Right ventricle myocardium inferior (tissue), 1 donor: ENCODE results near the gene TNKS1BP1. TPM values are rescaled to one million over a fixed set of nuclear protein-coding genes. Genes with fewer than 3 reads are reported as not detected.

Source experiments
- ATAC-seq: fragments of 200-7000 bp; cut with Tn5 transposase; one replicate; pipeline ENCODE4 v1.9.1; 2020; ENCODE audit warnings: mild to moderate bottlenecking, moderate library complexity
- DNase-seq: peaks from one replicate; pipeline ENCODE4 v3.0.0; 2021; ENCODE audit errors: missing footprints
- intact Hi-C: fragments of 100-400 bp; cut with DNase I; formaldehyde crosslinking; loops from one replicate; pipeline ENCODE4 v1.11.0; 2022
- total RNA-seq: library from RNA; stranded (reverse); fragmentation: NEBNext Ultra II Directional; extraction: Animal tissue kit (Norgen Biotek cat#: 25700); gene quantifications from one replicate; pipeline ENCODE4 v1.2.1, GENCODE V29; 2021
- donor health status: DM: no; HTN: yes; CAD: no; lungs with severe emphysema.

The TNKS1BP1 gene
- total RNA-seq, 1 donor from 2014 or later = 51.2 TPM

GRCh38 chr11:57358543-57358961 lies 33.8 kb upstream of the TNKS1BP1 start:
- ATAC-seq (no peak), DNase-seq (no peak)
- intact Hi-C loops = loop anchor here (10.0 kb wide), 1 partner anchor 514 kb away; no protein-coding TSS in a partner anchor

- DNase-seq (no peak), ATAC-seq (no peak)
- intact Hi-C loops = loop anchor here (10.0 kb wide), 1 partner anchor 513 kb away; no protein-coding TSS in a partner anchor
Measured at GRCh38 chr11:57357856-57358255, 33.1 kb upstream of the TNKS1BP1 start.

- no peak for DNase-seq
- intact Hi-C loops = loop anchor here (10.0 kb wide), 1 partner anchor 513 kb away; no protein-coding TSS in a partner anchor
- no peak for ATAC-seq
Measured at GRCh38 chr11:57357310-57357709, 32.6 kb upstream of the TNKS1BP1 start.

- ATAC-seq (no peak), DNase-seq (no peak)
- intact Hi-C loops = loop anchor here (10.0 kb wide), 1 partner anchor 511 kb away; no protein-coding TSS in a partner anchor
Measured at GRCh38 chr11:57356268-57356667, 31.5 kb upstream of the TNKS1BP1 start.

GRCh38 chr11:57354699-57355098 lies 29.9 kb upstream of the TNKS1BP1 start:
- DNase-seq = no peak
- intact Hi-C loops = loop anchor here (10.0 kb wide), 1 partner anchor 510 kb away; no protein-coding TSS in a partner anchor
- no peak for ATAC-seq

- ATAC-seq = no peak
- no peak for DNase-seq
- intact Hi-C loops = loop anchor here (10.0 kb wide), 1 partner anchor 509 kb away; no protein-coding TSS in a partner anchor
Measured at GRCh38 chr11:57353852-57354251, 29.1 kb upstream of the TNKS1BP1 start.

GRCh38 chr11:57353446-57353845 lies 28.7 kb upstream of the TNKS1BP1 start:
- intact Hi-C loops = loop anchor here (10.0 kb wide), 1 partner anchor 509 kb away; no protein-coding TSS in a partner anchor
- no peak for DNase-seq
- no peak for ATAC-seq

GRCh38 chr11:57353036-57353435 lies 28.3 kb upstream of the TNKS1BP1 start:
- DNase-seq = no peak
- intact Hi-C loops = loop anchor here (10.0 kb wide), 1 partner anchor 508 kb away; no protein-coding TSS in a partner anchor
- ATAC-seq = no peak

GRCh38 chr11:57349491-57350274 lies 24.9 kb upstream of the TNKS1BP1 start:
- DNase-seq = peak; percentile 88
- peak; percentile 67 for ATAC-seq
- intact Hi-C loops = loop anchor here (2.0 to 10.0 kb wide), 6 partner anchors 108 to 1175 kb away; no protein-coding TSS in a partner anchor

- no peak for DNase-seq
- no peak for ATAC-seq
- intact Hi-C loops = loop anchor here (2.0 to 10.0 kb wide), 5 partner anchors 109 to 1176 kb away; no protein-coding TSS in a partner anchor
Measured at GRCh38 chr11:57348636-57349313, 24.0 kb upstream of the TNKS1BP1 start.

- DNase-seq (no peak), ATAC-seq (no peak)
- intact Hi-C loops = loop anchor here (2.0 to 10.0 kb wide), 5 partner anchors 109 to 1177 kb away; no protein-coding TSS in a partner anchor
Measured at GRCh38 chr11:57348052-57348451, 23.3 kb upstream of the TNKS1BP1 start.

GRCh38 chr11:57347336-57347735 lies 22.6 kb upstream of the TNKS1BP1 start:
- ATAC-seq = no peak
- DNase-seq = no peak
- intact Hi-C loops = loop anchor here (5.0 to 10.0 kb wide), 4 partner anchors 110 to 1177 kb away; no protein-coding TSS in a partner anchor

GRCh38 chr11:57345555-57346211 lies 20.9 kb upstream of the TNKS1BP1 start:
- no peak for DNase-seq
- intact Hi-C loops = loop anchor here (1.0 to 10.0 kb wide), 5 partner anchors 112 to 1179 kb away; no protein-coding TSS in a partner anchor

GRCh38 chr11:57344826-57345225 lies 20.1 kb upstream of the TNKS1BP1 start:
- DNase-seq (no peak), ATAC-seq (no peak)
- intact Hi-C loops = loop anchor here (1.0 to 10.0 kb wide), 5 partner anchors 112 to 1180 kb away; no protein-coding TSS in a partner anchor

More at GRCh38 chr11:57345555-57346211, 20.9 kb upstream of the TNKS1BP1 start:
- peak; percentile 69 for ATAC-seq

- intact Hi-C loops = loop anchor here (10.0 kb wide), 1 partner anchor 1181 kb away; no protein-coding TSS in a partner anchor
- DNase-seq (no peak), ATAC-seq (no peak)
Measured at GRCh38 chr11:57343825-57344224, 19.1 kb upstream of the TNKS1BP1 start.

GRCh38 chr11:57342702-57343101 lies 17.9 kb upstream of the TNKS1BP1 start:
- intact Hi-C loops = loop anchor here (10.0 kb wide), 1 partner anchor 1182 kb away; no protein-coding TSS in a partner anchor

GRCh38 chr11:57341250-57341808 lies 16.6 kb upstream of the TNKS1BP1 start:
- no peak for DNase-seq
- intact Hi-C loops = loop anchor here (10.0 kb wide), 1 partner anchor 1183 kb away; no protein-coding TSS in a partner anchor
- no peak for ATAC-seq

More at GRCh38 chr11:57342702-57343101, 17.9 kb upstream of the TNKS1BP1 start:
- DNase-seq = no peak
- ATAC-seq = no peak
